DMS53 (cell line): ENCODE data around the gene KATNB1.
A peak's percentile ranks its signal among the peaks of the same experiment; 100 is the strongest.

ENCODE experiments used
- DNase-seq: peaks from one replicate; lab custom pipeline; 2025; lab: John Stamatoyannopoulos, UW

Gene KATNB1, protein sequence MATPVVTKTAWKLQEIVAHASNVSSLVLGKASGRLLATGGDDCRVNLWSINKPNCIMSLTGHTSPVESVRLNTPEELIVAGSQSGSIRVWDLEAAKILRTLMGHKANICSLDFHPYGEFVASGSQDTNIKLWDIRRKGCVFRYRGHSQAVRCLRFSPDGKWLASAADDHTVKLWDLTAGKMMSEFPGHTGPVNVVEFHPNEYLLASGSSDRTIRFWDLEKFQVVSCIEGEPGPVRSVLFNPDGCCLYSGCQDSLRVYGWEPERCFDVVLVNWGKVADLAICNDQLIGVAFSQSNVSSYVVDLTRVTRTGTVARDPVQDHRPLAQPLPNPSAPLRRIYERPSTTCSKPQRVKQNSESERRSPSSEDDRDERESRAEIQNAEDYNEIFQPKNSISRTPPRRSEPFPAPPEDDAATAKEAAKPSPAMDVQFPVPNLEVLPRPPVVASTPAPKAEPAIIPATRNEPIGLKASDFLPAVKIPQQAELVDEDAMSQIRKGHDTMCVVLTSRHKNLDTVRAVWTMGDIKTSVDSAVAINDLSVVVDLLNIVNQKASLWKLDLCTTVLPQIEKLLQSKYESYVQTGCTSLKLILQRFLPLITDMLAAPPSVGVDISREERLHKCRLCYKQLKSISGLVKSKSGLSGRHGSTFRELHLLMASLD

DNA sequence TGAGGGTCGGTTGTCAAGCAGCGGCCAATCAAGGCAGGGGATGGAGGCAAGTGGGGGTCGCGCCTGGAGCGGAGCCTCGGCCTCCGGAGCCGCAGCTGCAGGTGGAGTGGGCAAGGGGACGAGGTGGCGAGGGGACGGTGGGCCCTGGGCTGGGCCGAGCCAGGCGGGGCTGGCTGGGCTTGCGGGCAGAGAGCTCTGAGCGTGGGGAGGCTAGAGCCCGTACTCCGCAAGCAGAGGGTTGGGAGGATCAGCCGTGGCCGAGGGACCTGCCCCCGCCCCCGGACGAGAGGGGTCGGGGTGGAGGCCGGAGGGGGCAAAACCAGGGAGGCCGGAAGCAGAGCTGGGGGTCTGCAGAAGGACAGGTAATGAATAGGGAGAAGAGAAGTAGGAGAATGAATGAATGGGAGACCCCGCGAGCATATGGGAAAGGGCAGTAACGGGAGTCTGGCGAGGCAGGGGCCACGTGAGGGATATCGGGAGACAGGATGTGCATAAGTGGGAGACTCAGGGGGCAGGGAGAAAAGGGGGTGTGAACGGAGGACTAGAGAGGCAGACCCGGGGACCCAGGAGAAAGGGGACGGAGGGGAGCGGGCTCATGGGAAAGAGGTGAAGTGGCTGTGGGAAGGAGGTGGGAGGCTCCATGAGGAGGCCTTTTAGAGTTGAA is at the start of gene KATNB1:
Gene KATNB1 (plus strand): TSS at position 16 of the 664 bp plus-strand sequence. CDS start 1,474 bp downstream, outside the sequence.
- peak; percentile 84 for DNase-seq

DNA sequence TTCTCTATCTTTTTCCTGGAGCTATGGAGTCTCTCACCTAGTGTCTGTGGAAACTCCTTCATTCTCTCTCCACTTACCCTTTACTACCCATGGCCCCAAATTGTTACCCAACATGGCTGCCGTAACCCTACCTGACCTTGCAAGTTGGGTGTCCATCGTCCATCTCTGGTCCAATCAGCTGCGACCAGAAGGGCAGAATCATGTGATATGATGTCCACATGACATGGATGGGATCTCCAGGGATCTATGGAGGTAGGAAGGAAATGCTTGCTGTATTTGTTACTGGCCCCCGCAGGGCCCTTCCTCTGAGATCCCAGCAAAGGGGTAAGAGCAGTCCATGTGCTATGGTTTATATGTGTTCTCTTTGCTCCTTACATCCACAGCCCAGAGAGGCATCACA is 49.0 kb upstream of the KATNB1 start:
- DNase-seq, result no peak

DNA sequence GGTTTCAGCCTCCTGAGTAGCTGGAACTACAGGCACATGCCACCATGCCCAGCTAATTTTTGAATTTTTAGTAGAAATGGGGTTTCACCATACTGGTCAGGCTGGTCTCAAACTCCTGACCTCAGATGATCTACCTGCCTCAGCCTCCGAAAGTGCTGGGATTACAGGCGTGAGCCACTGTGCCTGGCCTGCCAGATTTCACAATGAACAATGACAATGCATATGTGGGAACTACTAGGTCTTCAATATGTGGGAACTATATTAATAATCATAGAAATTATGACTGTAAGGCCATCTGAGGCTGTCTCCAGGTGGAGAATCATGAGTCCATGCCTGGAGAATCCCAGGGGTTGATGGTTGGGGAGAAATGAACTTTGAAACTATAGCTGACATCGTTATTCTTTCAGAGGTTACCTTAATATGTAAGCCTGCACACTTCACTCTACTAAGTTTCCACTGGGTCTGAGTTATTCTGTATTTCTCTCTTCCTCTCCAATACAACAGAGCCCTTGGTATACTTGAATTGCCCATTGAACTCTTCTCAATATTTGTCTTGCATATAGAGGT is 48.1 kb upstream of the KATNB1 start:
- no peak for DNase-seq

DNA sequence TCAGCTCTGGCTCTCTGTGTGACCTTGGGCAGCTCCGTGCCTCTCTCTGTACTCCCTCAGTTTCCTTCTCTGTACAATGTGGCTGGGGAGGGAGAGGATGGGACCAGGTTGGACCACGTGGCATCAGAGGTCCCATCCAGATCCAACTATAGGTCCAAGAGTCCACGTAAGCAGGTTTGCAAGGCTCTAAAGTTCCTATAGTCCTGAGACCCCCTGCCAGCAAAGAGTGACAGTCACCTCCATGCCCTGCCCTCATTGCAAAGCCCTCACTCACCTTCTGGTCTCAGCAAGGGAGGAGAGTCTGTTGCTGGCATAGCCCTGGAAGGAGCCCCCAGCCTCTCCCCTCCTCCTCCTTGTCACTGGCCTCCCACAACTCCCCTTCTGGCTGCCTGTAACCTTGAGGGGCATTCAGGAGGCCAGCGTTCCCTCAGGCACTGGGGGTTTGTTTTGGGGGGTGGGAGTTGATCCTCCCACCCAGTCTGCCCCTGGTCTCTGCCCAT is 47.0 kb upstream of the KATNB1 start:
- DNase-seq, result no peak

DNA sequence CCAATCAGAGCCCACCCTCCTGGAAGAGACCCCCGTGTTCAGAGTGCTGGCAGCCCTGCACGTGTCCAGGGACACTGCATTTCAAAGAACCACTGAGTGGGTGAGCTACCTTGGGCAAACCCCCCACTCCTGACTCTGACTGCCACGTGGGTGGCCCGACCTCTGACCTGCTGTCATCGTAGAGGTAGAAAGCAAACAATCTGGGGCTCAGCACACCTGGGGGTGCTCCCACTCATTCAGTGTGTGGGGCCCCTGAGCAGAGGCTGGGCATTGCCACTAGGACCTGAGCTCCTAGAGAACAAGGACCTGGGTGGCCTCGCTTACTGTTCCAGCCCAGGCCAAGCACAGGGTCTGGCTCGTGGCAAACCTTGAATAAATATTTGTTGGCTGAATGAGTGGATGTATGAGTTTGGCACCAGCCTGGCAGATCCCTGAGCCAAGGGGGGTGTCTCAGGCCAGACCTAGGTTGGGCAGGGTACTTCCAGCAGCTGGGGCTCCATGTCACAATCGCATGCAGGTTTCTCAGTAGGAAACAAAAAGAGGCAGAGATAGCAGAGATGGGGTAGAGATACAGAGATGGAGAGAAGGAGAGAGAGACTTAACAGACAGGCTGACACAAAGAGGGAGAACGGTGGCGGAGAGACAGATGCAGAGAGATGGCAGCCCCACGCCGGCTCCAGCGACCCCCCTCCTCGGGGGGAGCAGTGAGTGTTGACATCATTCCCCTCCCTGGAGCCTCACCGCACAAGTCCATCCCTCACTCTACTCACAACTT is 46.4 kb upstream of the KATNB1 start:
- DNase-seq, result peak; percentile 33

DNA sequence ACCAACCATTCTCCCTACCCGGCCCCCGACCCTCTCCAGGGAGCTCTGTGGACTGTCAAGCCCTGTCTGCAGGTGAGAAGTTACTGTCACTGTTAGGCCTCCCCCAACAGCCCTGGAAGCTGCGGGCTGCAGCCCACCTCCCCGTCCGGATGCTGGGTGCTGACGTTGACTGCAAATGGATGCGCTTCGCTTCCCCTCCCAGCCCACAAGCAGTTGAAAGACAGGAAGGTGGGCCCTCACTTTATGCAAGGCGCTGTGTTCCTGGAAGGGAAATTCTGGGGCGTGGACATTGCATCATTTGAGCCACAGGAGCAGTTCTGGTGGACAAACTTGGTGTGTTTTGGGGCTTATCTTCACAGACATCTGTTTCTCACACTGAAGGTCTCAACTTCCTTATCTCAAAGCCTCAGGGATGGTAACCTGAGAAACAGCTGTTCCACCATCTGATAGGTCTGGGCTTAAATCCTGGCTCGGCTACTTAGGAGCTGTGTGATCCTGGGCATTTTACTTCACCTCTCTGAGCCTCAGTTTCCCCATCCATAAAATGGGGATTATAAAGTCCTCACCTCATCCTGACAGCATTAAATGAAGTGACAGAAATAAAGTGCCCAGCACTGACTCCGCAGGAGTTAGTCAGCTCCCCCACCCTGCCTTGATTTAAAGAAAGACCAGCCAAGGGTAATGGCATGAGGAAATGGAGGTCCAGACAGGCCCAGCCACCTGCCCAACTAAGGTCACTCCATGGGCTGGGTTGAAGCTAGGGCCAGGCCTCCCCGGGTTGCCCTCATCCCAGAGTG is 45.6 kb upstream of the KATNB1 start:
- no peak for DNase-seq

DNA sequence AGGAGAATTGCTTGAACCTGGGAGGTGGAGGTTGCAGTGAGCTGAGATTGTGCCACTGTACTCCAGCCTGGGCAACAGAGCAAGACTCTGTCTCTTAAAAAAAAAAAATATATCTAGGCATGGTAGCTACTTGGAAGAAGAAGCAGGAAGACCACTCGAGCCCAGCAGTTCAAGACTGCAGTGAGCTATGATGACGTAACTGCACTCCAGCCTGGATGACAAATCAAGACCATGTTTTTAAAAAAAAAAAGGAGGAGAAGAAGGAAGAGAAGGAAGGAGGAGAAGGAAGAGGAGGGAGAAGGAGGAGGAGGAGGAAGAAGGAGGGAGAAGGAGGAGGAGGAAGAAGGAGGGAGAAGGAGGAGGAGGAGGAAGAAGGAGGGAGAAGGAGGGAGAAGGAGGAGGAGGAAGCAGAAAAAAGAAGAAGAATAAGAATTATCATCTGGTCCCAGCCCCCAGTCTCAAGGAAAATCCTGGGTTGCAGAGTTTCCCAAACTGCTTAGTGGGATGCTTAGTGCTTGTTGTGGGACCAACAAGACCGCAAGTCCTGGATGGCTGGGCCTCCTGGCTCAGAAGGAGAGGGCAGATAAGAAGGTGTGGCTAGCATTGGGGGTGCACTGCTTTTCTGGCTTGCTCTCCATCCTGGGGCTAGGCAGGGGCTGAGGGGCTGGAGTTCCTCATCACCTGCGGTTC is 44.6 kb upstream of the KATNB1 start:
- no peak for DNase-seq

DNA sequence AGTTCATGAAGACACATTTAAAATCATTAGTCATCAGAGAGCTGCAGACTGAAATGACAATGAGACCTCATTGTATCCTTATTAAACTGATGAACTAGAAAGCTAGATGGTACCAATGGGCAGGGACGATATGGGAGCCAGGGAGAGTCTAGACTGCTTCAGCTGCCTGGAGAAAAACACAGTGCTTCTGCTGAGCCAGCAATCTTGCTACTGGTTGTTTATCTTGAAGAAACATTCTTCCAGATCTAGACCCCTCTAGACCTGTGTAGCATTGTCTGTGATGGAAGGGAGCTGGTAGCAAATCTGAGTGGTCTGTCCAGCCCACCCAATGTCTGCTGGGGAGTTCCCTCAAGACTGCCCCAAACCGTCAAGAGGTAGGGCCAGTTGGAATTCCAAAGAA is 42.9 kb upstream of the KATNB1 start:
- no peak for DNase-seq

DNA sequence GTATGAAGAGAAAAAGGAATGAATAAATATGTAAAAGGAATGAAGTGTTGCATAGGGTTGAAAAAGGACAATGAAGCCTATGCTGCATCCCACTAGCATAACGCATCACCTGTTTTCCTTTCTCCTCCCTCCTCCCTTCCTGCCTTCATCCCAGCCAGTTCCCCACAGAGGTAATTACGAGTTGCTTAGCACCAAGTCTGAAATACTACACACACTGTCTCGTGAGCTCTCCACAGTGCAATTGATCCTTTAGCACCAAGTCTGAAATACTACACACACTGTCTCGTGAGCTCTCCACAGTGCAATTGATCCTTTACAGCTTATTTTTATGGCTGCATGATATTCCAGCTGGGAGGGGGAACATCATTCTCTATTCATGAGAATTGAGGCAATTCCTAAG is 42.0 kb upstream of the KATNB1 start:
- DNase-seq, result no peak

DNA sequence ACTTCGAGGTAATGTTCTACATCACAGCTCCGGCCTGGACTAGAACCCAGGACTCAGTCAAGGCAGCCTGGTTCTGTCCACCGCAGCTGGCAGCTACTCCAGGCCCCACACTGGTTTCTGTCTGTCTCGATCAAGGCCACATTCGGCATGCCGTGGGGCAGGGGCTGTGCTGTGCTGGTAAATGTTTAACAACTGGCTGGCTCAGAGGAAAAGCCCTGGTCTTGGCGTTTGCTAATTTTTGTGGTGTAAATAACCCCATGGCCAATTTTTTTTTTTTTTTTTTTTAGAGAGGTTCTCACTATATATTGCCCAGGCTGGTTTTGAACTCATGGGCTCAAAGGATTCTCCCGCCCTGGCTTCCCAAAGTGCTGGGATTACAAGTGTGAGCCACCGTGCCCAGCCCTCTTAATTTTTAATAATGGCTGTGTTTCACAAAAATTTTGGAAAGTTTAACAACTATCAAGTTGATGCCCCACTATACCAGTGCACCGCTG is 41.3 kb upstream of the KATNB1 start:
- DNase-seq, result no peak

DNA sequence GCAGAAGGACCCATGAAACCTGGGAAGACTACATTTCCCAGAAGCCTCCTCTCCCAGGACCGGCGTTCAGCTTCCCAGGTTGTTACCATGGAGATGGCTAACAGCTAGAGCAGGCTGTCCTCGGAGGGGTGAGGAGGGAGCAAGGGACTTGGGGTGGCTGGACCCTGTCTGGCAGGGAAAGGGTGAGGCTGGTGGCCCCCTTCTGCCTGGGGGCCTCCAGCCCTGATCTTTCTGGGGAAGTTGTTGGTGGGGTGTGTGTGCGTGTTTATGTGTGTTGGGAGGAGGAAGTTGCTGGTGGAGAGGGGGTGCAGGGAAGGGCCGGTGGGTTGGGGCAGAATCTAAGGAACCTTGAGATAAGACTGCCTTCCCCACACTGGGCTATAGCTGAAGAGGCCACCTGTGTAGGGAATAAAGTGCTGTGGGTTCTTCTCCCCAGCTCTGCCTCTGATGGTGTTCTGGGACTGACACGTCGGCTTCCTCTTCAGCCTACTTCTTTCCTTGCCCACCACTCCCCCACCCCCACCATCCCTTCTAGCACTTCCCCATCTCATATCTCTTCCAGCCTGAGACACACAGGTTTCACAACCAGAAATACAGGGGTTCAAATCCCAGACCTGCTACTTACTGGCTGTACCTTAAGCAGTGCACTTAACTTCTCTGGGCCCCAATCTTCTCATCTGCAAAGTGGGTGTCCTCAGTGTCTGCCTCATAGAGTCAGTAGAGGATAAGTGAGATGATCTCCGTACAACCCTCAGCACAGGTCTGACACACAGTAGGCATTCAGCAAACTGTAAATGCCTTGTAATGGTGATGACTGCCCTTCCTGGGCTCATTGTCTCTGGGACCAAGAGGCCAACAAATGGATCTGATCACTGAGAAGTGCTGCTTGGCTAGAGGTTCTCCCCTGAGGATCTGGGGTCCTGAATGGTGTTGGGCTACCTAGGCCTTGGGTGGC is 40.6 kb upstream of the KATNB1 start, which contains the start of gene DRC7:
Gene DRC7 (plus strand): TSS at position 82 of the 955 bp plus-strand sequence. CDS start 3,144 bp downstream, outside the sequence.
- DNase-seq, result peak; percentile 94

DNA sequence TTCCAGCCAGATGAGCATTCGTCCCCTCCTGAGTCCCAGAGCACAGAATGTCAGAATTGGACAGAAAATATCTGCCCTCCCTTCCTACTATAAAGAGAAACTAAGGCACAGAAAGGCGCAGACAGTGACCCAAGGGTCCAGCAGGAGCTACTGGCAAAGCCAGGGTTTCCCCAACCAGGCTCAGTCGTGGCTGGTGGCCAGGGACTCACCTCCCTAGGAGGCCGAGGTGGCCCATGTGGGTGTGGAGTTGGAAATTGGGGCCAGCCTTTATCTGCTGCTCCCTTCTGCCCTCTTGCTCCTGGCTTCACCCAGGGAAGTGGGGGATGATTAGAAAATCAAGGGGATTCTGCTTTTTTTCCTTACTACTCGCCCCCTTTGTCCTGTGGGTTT is 39.9 kb upstream of the KATNB1 start:
- no peak for DNase-seq

DNA sequence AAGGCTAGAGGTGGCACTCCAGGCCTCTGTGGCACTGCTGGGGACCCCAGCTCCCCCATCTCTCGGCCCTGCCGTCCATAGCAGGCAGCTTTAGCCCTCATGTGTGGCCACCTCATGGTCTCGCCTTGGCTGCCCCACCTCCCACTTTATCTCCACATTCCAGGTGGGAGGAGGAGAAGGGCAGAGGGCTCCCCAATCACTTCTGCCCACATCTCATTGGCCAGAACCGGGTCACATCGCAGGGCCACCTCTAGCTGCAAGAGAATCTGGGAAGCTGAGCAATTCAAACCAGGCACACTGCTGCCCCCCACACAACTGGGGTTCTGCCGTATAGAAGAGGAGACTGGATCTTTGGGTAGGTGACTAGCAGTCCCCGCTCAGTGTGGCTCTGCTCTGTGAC is 39.3 kb upstream of the KATNB1 start:
- no peak for DNase-seq

DNA sequence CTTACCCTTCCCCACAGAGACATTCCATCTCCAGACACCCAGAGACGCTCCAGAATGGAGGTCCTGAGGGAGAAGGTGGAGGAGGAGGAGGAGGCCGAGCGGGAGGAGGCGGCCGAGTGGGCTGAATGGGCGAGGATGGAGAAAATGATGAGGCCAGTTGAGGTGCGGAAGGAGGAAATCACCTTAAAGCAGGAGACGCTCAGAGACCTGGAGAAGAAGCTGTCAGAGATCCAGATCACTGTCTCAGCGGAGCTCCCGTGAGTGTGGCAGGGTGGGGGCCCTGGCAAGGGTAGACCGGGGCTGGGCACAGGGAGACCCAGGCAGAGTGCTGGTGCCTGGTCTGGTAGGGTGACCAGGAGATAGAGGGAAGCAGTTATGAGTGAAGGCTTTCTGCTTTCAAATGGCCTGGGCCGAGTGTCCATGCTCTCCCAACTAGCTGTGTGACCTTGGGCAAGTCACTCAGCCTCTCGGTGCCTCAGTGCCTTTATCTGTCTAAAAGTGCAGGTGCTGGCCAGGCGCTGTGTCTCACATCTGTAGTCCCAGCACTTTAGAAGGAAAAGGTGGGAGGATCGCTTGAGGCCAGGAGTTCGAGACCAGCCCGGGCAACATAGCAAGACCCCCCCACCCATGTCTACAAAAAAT is 37.6 kb upstream of the KATNB1 start:
- no peak for DNase-seq

DNA sequence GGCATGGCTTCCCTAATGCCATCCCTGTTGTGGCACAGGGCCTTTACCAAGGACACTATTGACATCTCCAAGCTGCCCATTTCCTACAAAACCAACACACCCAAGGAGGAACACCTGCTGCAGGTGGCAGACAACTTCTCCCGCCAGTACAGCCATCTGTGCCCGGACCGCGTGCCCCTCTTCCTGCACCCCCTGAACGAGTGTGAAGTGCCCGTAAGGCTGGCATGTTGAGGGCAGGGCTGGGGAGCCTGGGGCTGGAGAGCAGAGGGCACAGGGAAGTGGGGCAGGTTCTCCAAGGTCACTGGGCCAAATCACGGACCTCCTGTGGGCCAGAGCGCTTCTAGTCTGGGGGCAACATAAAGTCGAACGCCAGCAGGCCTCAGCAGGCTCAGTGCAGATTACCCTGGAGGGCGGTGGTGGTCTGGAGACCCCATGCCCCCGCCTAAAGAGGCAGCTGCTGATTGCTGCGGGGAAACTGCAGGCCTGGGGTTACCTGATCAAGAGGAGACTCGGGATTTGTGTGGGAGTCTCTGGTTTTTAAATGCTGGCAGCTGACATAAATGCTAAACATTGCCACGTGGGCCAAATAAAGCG is 36.7 kb upstream of the KATNB1 start:
- DNase-seq, result no peak

DNA sequence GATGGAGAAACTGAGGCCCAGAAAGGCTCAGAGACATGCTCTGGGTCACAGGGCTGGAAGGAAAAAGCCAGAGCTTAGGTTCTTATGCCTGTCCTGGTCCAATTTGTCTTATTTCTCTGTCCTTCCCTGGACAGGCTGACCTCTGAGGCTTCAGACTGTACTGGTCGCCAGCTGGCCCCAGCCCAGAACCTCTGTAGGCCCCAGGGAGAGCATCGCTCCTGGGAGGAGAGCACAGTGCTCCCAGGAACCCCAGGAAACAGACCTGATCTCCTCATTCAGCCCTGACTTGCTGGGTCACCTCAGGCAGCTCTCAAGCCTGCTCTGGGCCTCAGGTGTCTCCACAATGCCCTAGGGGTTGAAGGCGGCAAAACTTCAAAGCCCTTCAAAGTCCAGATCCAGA is 36.1 kb upstream of the KATNB1 start:
- no peak for DNase-seq

DNA sequence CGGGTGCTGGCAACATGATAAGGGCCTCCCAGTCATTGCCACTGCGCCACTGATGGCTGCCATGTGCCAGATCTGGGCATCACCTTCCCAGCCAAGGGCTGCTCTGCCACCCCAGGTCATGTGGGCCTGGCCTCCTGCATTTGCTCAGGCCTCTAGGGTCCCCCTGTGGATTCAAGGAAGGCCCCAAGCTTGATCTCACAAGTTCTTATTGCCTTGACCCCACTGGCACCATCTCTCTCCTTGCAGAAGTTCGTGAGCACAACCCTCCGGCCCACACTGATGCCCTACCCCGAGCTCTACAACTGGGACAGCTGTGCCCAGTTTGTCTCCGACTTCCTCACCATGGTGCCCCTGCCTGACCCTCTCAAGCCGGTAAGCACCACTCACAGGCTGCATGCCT is 35.7 kb upstream of the KATNB1 start:
- no peak for DNase-seq
